ENCODE measurements around the gene PPP6R3. TPM values are rescaled to one million over a fixed set of nuclear protein-coding genes. Genes with fewer than 3 reads are reported as not detected.

The PPP6R3 gene
- total RNA-seq, 4 donors from 2014 or later, result 103 to 150 (median 119) TPM

DNA sequence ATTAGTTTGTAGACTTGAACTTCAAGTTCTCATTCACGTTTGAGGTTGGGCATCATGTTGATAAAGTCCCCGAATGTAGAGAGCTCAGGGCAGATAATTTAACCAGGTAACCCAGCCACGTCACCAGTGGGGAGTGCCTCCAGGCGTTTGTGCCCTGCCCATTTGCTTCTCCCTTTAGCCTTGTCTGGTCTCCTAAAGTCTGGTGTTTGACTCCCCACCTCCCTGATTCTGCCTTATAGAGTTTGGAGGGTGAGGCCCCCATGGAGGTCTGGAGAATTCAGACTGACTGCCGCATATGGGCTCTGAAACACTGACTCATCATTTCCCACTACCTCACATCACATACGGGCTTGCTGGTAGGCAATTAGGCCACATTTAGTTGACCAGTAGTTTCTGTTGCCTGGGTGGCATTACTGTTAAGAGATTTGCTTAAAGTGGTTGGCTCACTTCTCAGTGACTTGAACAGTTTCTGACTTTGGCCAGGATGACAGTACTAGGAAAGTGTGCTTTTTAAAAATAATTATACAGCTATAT lies 124.5 kb downstream of the PPP6R3 start:
- Histone ChIP-seq H3K27ac (no peak overlapping the region), H3K4me3 (no peak overlapping the region), H3K27me3 (no peaks in the 10 kb centered on the region), H3K4me1 (peaks cover 0 to 30% (median 3%) of the 10 kb centered on the region in 4 donors), H3K9me3 (no peaks in the 10 kb centered on the region), H3K36me3 (peaks cover 0 to 66% (median 4%) of the 10 kb centered on the region in 3 donors)
- no peak for DNase-seq (ENCODE audit: low spot score in 2 of 2)
- TF ChIP-seq, protein P1, sequence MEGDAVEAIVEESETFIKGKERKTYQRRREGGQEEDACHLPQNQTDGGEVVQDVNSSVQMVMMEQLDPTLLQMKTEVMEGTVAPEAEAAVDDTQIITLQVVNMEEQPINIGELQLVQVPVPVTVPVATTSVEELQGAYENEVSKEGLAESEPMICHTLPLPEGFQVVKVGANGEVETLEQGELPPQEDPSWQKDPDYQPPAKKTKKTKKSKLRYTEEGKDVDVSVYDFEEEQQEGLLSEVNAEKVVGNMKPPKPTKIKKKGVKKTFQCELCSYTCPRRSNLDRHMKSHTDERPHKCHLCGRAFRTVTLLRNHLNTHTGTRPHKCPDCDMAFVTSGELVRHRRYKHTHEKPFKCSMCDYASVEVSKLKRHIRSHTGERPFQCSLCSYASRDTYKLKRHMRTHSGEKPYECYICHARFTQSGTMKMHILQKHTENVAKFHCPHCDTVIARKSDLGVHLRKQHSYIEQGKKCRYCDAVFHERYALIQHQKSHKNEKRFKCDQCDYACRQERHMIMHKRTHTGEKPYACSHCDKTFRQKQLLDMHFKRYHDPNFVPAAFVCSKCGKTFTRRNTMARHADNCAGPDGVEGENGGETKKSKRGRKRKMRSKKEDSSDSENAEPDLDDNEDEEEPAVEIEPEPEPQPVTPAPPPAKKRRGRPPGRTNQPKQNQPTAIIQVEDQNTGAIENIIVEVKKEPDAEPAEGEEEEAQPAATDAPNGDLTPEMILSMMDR (IDR thresholded peaks at IDR 0.05), result no peak
- no peak for TF ChIP-seq EP300 (IDR thresholded peaks at IDR 0.05)
- 87 to 88% methylated on average over 6 of the region's 6 CpGs for WGBS, 2 donors

- Histone ChIP-seq H3K36me3 (peaks cover 0 to 86% (median 19%) of the 10 kb centered on the region in 3 donors), H3K9me3 (no peaks in the 10 kb centered on the region), H3K27ac (no peak overlapping the region), H3K4me3 (no peak overlapping the region), H3K4me1 (no peaks in the 10 kb centered on the region), H3K27me3 (no peaks in the 10 kb centered on the region)
- no peak for TF ChIP-seq EP300 (IDR thresholded peaks at IDR 0.05)
- TF ChIP-seq, protein P1 (IDR thresholded peaks at IDR 0.05), result no peak
- TF ChIP-seq POLR2A (IDR thresholded peaks at IDR 0.05), result no peak
- WGBS, 2 donors, result 86 to 91% methylated on average over 7 of the region's 7 CpGs
- DNase-seq (ENCODE audit: low spot score in 2 of 2), result no peak
These were observed 129.1 kb downstream of the PPP6R3 start for GRCh38 chr11:68589547-68590216.

DNA sequence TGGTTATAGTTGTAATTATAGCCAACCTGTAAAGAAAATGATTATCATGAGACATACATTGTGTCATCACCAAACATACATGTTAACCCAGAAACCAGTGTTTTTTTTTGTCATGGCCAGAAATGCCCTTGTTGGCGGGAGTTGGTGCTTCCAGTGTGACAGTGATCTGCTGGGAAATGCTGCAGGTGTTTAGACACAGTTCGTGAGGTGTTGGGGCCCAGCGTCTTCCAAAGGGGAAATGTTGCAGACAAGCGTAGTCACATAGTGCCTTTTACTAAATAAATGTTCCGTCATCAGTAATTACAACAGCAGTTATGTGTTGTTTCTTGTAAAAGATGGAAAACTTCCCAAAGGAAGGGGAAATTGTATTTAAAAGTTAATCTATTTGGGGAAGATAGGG lies 131.2 kb downstream of the PPP6R3 start:
- WGBS, 2 donors, result 92 to 96% methylated on average over 5 of the region's 5 CpGs
- H3K4me1 ChIP-seq, result no peaks in the 10 kb centered on the region
- no peak overlapping the region for H3K4me3 ChIP-seq
- DNase-seq (ENCODE audit: low spot score in 2 of 2), result no peak
- H3K27me3 ChIP-seq, result no peaks in the 10 kb centered on the region
- H3K36me3 ChIP-seq, result peaks cover 0 to 83% (median 28%) of the 10 kb centered on the region in 3 donors
- H3K27ac ChIP-seq, result no peak overlapping the region
- TF ChIP-seq, protein P1 (IDR thresholded peaks at IDR 0.05), result no peak
- no peaks in the 10 kb centered on the region for H3K9me3 ChIP-seq

- H3K27me3 ChIP-seq, result no peaks in the 10 kb centered on the region
- 58 to 72% methylated on average over 2 of the region's 2 CpGs for WGBS, 2 donors
- H3K36me3 ChIP-seq, result peaks cover 0 to 84% (median 34%) of the 10 kb centered on the region in 3 donors
- H3K4me3 ChIP-seq, result no peak overlapping the region
- no peak overlapping the region for H3K27ac ChIP-seq
- no peak for TF ChIP-seq EP300 (IDR thresholded peaks at IDR 0.05)
- TF ChIP-seq POLR2A (IDR thresholded peaks at IDR 0.05), result no peak
- TF ChIP-seq, protein P1 (IDR thresholded peaks at IDR 0.05), result no peak
- no peaks in the 10 kb centered on the region for H3K4me1 ChIP-seq
- H3K9me3 ChIP-seq, result no peaks in the 10 kb centered on the region
- no peak for DNase-seq (ENCODE audit: low spot score in 2 of 2)
These were observed 132.9 kb downstream of the PPP6R3 start for GRCh38 chr11:68593441-68593840.

DNA sequence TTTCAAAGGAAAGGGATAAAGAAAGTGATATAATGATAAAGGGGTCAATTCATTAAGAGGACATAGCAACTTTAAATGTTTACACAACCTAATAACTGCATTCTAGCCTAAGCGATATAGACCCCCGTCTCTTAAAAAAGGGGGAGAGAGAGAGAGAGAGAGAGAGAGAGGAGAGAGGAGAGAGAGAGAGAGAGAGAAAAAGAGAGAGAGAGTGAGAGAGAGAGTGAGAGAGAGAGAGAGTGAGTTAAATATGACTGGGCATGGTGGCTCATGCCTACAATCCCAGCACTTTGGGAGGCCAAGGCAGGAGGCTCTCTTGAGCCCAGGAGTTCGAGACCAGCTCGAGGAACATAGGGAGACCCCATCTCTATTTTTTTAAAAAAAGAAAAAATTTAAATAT lies 133.6 kb downstream of the PPP6R3 start:
- WGBS, 2 donors, result 90 to 91% methylated on average over 4 of the region's 4 CpGs
- no peak overlapping the region for H3K27ac ChIP-seq
- H3K36me3 ChIP-seq, result peaks cover 0 to 86% (median 35%) of the 10 kb centered on the region in 3 donors
- H3K9me3 ChIP-seq, result no peaks in the 10 kb centered on the region
- no peaks in the 10 kb centered on the region for H3K4me1 ChIP-seq
- no peak overlapping the region for H3K4me3 ChIP-seq
- TF ChIP-seq, protein P1 (IDR thresholded peaks at IDR 0.05), result no peak
- no peak for TF ChIP-seq EP300 (IDR thresholded peaks at IDR 0.05)
- no peak for TF ChIP-seq POLR2A (IDR thresholded peaks at IDR 0.05)
- no peak for DNase-seq (ENCODE audit: low spot score in 2 of 2)
- no peaks in the 10 kb centered on the region for H3K27me3 ChIP-seq
